ENCODE data around the gene FRMD4B.
"Not testable (repeated sequence)": the region's sequence is repeated elsewhere in the genome, so short reads cannot be mapped to it uniquely, and the experiment has no call there.

FRMD4B gene

DNA sequence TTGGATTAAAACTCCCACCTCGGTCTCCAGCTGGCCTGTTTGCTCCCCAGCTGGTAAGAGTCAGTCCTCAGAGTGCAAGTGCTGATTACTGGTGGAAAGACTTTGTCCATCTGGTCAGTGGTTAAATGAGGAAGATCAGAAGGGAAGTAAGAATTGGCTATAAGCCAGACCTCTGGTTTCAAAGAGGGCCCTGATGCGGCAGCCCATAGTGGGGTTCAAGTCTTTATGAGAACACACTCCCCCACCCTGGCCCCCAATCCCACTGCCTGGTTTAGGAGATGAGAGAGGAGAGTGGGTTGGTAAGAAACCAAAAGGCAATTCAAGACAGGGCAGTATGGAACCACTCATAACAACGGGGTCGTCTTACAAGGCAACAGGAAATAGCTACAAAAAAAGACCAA lies 65.0 kb downstream of the FRMD4B start:
- DNase-seq = no peak

- DNase-seq = no peak
These were observed 66.2 kb downstream of the FRMD4B start for GRCh38 chr3:69319652-69320051.

GRCh38 chr3:69318410-69318809 lies 67.5 kb downstream of the FRMD4B start:
- DNase-seq = no peak

DNA sequence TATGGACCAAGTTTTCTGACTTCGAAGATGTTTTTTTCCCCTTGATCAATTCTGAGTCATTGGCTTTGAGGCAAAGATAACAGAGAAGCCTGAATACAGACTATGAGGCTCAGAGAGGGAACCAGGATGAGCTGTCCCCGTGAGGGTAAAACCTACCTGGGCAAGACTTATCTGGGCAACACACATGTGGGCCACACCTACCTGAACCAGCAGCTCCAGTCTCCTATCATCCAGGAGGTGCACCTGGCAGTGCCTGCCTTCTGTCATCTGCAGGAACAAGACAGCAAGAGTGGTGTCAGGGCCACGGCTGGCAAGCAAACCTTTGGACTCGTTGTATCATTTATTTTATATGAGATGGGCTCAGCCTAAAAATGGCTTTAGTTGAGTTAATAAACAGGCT lies 72.6 kb downstream of the FRMD4B start:
- DNase-seq = no peak

DNA sequence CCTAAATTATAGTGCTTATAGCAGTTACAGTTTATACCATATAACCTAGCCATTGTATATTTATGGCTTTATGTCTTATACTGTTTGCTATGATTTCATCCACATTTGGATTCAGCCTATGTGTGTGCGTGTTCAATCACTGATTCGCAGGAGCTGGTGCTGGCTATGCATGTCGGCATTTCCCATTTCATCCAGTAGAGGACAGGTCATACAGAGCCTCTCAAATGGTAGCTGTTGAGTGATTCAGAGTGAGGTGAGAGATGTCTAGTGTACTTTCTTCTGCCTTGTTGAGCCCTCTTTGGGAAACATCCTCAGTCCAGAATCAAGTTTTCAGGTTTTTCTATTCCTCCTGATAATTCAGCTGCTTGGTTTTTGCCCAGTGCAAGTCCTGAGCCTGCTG lies 76.1 kb downstream of the FRMD4B start:
- no peak for DNase-seq

DNA sequence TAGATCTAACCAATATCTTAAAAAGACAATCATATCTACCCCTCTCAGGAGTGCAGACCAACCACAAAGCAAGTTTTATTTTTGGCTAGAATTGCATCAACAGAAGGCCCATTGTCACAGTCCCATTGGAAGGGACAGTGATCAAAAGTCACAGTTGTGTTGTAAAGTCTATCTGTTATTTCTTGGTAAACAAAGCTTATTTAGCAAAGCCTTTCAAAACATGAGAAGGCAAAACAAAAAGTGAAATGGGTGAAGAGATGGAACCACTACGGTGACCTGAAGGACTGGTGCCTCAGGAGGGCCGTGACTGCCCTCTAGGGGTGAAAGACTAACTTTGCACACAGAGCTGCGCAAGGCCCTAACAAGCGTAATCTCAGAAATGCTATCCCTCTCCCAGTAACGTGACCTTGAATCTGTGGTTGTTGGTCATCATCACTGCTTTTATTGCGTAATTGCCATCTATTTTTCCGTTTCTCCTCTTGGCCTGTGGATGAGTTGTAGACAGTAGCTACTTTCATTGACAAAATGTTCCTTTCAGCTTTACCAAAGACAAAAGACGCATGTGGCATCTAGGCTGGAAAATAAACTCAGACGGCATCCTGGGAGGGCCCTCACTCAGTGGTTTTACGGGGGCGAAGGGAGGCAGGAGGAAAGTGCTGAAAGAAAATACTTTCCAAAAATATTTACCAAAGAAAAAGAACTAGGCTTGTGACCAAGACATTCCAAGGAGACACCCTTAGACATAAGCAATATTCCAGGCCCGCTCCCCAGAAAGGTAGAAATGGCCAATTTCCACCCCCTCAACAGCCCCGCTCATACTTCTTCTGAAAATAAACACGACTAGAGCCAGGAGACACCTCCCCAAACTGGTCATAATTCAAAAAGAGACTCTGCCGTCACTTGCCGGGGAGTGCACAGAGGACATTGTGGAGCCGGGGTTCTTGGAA lies 79.4 kb downstream of the FRMD4B start:
- DNase-seq = peak; percentile 59

- no peak for DNase-seq
These were observed 80.9 kb downstream of the FRMD4B start for GRCh38 chr3:69305011-69305410.

DNA sequence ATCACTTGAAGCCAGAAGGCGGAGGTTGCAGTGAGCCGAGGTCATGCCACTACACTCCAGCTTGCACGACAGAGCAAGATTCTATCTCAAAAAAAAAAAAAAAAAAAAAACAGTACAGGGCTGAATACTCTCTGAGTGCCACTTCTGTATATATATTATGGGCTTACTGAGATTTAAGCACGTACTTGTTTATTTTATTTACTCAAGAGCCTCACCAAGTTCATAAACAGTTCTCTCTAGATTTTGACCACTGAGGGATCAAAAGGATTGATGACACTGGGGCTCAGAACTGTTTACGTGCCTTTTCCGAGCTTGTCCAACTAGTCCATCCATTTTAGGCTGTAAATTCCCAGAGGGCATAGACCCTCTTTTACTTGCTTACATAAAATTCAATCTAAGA lies 81.5 kb downstream of the FRMD4B start:
- no peak for DNase-seq

DNA sequence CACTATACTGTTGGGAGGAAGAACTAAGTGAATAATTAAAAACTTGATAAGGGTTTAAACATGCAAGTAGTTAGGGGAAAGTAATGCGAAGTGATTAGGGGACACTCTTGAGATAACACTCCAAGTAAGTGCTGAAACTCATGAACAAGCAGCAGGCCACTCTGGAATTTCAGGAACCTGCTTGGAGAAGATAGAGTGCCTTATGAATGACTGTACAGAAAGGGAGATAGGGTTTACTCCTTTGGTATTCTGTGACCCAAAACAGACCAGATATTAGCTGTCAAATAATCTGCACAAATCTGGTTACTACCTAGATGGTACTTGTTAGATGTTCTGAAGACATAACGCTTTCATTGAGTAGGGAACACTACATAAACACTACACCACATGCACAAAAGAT lies 85.6 kb downstream of the FRMD4B start:
- DNase-seq = no peak

DNA sequence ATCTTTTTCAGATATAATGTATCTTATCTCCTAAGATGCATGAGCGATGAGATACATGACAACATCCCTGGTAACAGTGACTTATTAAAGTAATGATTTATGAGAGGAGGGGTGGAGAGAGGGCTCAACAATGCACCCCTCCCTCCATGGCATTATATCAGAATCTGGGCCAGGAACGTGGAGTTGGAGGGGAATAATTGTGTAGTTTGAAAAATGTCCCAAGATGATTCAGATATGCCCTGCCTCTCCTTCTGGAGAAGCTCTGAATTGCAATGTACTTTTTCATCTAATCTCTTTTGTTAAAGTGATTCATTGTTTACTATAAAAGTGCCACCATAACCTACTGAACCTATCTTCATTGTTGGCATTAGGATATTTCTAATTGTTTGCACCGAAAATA lies 86.5 kb downstream of the FRMD4B start:
- DNase-seq = no peak

GRCh38 chr3:69297501-69297900 lies 88.4 kb downstream of the FRMD4B start:
- no peak for DNase-seq

DNA sequence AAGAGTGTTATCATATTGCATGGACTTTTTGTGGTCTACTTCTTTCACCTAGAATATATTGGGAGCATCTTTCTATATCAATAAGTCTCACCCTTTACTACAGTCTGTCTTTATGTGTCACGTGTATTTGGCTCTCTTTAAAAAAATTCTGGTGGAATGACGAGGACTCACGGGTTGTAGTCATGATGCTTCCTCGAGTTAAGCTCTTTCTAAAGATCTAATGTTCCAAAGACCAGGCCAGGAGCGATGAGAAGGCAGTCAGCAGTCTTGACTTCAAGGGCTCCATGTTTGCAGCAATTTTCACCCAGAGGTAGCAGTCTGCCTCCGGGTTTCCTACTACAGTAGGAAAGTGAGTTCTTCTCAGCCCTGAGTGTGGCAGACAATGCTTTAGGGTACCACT lies 88.9 kb downstream of the FRMD4B start:
- DNase-seq = no peak

GRCh38 chr3:69294014-69294766 lies 91.7 kb downstream of the FRMD4B start:
- DNase-seq = no peak

GRCh38 chr3:69292959-69293574 lies 92.8 kb downstream of the FRMD4B start:
- DNase-seq = no peak

DNA sequence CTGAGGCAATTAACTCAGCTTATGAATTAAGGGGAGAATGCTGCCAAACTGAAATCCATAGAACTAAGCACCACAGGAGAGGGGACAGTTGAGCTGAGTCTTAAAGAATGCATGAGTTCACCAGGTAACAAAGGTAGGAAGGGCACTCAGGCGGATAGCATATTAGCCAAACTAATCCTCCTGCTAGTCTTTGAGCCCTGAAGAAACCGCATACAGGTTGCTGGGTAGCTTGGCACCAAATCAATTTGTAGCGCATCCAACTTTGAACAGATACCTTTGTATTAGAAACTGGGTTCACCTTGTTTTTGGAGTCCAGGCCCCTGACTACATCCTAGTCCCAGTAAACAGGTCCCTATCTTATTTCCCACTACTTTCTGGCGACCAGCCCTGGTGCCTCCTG lies 93.7 kb downstream of the FRMD4B start:
- DNase-seq = no peak

- no peak for DNase-seq
These were observed 95.5 kb downstream of the FRMD4B start for GRCh38 chr3:69290430-69290829.

- DNase-seq = no peak
These were observed 95.9 kb downstream of the FRMD4B start for GRCh38 chr3:69290006-69290405.

DNA sequence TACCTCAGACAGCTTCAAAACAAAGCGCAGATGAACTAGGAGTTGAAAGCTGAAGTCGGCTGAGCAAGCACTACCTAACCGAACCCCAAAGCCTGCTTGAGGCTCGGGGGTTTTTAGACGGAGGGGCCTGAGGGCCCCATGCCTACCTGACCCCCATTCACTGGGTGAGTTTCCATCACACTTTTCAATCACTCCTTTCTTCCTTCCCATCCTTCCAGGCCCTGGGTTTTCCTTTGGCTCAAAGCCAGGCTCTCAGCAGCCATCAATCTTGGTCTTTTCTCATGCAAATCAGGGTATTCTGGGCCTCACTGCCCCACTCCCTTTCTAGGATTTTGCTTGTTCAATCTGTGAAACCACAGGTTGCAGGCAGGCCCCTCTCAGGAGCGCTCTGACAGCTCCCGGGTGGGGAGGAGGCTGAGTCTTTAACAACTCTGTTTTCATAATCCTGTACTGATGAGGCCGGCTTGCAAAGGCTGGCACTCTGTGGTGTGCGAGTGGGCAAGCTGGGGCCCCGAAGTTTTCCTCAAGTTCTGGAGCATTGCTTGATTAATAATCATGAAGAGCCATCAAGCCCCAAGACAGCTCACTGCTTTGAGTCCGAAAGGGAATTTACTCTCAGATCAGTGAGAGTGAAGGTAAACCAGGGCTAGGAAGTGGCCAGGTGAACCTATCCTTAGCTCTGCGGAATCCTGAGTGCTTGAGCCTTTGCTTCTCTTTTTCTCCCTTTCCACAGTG lies 97.6 kb downstream of the FRMD4B start:
- DNase-seq = peak; percentile 40

DNA sequence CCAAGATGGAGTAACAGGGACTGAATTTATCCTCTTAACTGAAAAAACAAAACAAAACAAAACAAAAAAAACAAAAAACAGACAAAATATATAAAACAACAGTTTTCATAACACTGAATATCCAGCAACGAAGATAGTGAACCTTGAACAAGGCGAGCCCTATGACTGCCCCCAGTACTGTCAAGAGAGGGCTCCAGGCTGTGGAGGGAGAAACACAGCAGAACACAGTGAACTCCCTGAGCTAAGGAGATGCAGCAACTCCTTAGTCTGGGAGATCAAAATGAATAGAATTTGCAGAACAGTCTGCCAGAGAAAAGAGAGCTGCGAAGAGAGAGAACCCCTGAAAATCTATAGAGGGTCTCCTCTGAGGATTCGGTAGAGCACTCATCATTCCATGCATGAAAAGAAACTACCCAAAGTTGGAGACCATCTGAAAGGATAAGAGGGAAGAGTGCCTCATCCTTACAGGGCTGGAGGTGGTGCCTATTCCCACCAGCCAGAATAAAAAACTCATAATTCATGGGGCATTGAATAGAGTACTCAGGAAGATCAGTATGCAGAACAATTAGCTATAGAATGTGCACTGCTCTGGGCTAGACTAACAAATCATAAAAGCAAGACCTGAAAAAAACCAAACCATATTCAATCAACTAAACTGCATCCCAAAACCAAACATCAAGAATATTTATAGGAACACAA lies 101.8 kb downstream of the FRMD4B start:
- no peak for DNase-seq

DNA sequence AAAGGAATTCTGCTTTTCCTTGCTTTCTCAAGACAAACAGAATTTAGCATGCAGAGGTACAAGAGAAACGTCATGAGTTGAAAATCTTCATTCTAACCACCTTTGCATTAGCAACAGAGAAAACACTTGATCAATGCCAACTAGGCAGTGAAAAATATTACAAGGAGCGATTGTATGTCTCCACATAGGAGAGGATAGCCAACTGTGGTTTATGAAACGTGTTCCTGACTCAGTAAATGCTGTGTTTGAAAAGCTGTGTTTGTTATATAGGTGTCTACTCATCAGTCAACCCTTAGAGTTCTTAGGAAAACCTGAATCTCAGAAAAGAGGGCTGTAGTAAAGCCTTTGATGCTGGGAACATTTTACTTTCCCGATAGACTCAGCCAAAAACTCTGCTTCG lies 102.4 kb downstream of the FRMD4B start:
- no peak for DNase-seq

DNA sequence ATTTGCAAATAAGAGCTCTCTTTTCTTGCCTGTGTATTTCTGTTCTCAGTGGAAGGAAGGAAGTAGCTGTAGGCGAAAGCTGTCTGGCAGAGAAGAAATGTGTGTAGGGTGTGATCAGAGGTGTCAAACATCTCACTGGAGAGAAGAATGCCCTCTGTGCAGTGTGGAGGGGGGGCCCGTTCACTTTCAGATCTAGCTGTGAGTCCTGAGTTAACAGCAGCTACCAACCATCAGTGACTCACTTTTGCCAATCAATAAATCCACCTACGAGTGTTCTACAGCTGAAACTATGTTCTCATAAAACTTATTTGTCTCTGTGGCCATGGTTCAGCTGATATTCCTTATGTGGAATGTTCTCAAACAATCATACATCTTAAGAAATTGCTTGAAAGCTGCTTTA lies 103.7 kb downstream of the FRMD4B start:
- peak; percentile 69 for DNase-seq

- not testable (repeated sequence) for DNase-seq
These were observed 108.5 kb downstream of the FRMD4B start for GRCh38 chr3:69277403-69277802.

Data from stimulated activated CD4-positive, alpha-beta T cell treated with anti-CD3 and anti-CD28 coated beads, Interleukin-4, amount 100 ng/mL, for 1 hour (primary cell).